Coronary artery (tissue), 2 donors: Measurements from ENCODE around the gene MARK3.

Experiments used
- DNase-seq: peaks from one replicate; pipeline ENCODE4 v3.0.0-alpha.2; 2017; ENCODE audit warnings: low spot score
- H3K27ac ChIP-seq, 2 donors: fragments of 200-600 bp; sonication (generic); one replicate each; pipeline ENCODE4 v1.5.1; 2016 to 2019
- H3K4me3 ChIP-seq: fragments of 200-600 bp; sonication (generic); 2 replicates; pipeline ENCODE4 v1.5.1; 2016; ENCODE audit warnings: mild to moderate bottlenecking, moderate library complexity
- TF ChIP-seq, protein P1 (sequence below): fragments of 200-600 bp; sonication (generic); IDR thresholded peaks from one replicate; pipeline ENCODE4 v1.5.1; 2019; ENCODE audit warnings: antibody characterized with exemption

The MARK3 gene

DNA sequence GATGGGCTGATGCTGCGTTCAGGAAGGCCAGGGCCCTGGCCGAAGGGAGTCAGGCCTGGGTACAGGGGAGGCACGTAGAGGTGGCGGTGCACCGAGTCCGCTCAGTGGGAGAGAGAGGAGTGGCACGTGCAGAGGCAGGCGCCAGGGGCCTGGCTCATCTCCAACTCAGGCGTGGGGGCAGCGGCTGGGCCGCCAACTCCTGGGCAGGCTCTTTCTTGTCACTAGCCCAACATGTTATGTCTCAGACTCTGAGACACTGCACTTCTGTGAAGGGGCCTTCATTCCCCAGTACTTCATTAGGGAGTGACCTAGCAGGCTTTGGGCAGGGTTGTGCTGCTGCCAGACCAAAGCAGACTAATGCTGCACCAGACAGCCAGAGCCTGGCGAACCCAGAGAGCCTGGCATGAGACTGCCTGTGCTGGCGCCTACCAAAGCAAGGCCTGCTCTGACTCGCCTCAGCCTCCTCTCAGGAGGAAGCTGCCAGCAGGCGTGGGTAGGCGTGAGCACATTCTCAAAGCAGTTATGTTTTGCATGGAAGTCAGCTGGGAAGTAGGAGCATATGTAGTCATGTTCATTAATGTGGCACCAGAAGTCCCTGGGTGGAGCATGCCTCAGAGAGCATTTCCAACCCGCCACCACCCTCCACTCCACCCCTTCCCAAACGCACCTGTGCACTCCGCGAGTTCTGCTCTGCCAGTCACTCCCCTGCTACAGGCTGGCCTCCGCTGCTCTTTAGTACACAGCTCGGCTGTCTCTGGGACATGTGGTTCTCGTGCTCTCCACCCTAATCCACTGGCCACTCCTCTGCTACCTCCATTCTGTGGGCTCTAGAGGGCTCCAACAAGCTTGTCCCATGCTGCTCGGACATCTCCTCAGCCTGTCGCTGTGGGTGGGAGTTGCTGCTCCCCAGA is 127.7 kb downstream of the MARK3 start:
- peak; percentile 89 for DNase-seq
- Histone ChIP-seq H3K27ac (peak overlapping the region; percentile 54 to 90), H3K4me3 (peak overlapping the region; percentile 36)
- TF ChIP-seq, protein P1, sequence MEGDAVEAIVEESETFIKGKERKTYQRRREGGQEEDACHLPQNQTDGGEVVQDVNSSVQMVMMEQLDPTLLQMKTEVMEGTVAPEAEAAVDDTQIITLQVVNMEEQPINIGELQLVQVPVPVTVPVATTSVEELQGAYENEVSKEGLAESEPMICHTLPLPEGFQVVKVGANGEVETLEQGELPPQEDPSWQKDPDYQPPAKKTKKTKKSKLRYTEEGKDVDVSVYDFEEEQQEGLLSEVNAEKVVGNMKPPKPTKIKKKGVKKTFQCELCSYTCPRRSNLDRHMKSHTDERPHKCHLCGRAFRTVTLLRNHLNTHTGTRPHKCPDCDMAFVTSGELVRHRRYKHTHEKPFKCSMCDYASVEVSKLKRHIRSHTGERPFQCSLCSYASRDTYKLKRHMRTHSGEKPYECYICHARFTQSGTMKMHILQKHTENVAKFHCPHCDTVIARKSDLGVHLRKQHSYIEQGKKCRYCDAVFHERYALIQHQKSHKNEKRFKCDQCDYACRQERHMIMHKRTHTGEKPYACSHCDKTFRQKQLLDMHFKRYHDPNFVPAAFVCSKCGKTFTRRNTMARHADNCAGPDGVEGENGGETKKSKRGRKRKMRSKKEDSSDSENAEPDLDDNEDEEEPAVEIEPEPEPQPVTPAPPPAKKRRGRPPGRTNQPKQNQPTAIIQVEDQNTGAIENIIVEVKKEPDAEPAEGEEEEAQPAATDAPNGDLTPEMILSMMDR, result no peak

DNA sequence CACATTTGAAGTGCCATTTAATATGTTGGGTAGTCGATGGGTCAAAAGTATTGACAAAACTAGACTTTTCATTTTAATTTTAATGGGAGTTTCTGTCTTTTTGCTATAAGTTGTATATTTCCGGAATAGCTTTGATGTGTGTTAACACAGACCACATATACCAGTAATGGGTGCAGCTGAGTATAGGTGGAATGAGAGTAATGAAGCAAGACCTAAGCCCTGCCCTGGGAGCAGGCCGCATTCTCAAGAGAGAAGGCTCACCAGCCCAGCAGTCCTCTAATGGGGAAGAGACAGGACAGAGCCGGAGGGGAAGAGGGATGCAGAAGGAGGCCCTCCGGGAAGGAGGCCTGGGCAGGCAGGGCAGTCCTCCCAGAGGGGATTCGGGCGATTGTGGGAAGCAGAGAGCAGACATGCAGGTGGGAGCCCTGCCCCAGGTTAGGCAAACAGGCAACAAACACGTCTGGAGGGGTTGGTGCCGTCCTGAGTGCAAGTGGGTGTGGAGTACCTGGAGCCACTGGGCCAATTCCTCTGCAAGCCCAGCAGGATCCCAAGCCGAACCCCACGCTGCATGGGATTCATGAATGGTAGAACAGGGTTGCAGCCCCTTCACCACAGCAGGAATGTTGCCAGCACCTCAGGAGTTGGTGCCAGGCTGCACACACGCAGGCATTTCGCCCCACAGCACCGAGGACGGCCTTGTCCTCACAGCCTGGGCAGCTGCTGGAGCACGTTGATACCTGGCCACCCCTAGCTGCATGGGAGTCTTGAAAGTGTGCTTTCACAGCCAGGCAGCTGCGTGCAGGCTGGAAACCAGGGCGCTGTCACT is 129.6 kb downstream of the MARK3 start:
- DNase-seq, result no peak
- Histone ChIP-seq H3K4me3 (no peak overlapping the region), H3K27ac (peak overlapping the region in 1 of 2 donors; percentile 12)
- TF ChIP-seq, protein P1, result no peak

DNA sequence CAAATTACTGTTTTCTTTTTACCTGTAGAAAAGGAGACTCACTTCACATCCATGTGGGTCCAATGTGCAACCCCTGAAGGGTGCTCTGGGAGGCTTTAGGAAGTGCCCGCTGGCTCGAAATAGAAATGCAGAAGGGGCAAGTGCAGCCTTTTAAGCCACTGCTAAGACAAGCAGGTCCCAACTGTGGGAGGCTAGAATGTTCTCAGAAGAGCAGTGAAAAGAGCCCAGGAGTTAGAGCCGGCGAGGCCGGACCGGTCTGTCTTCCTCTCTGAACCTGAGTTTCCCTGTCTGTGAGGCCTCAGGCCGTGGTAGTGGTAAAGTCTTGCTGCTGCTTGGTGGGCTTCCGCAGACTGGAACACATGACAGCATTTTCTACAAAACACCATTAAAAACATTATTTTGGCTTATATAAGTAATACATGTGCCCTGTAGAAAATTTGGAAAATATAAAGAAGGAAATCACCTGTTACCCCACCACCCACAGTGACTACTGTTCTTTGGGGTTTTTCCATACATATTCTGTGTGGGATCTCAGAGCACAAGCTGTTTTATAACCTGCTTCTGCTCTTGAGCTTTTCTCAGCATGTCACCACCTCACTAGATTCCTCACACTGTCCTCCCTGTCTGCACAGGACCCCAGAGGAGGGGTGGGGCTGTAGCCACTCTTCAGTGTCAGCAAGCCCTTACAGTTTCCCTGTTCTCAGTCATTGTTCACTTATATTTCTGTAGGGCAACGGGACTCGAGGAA is 131.4 kb downstream of the MARK3 start:
- H3K4me3 ChIP-seq, result no peak overlapping the region
- peak overlapping the region in 1 of 2 donors; percentile 96 for H3K27ac ChIP-seq
- DNase-seq, result no peak
- TF ChIP-seq, protein P1, result no peak

DNA sequence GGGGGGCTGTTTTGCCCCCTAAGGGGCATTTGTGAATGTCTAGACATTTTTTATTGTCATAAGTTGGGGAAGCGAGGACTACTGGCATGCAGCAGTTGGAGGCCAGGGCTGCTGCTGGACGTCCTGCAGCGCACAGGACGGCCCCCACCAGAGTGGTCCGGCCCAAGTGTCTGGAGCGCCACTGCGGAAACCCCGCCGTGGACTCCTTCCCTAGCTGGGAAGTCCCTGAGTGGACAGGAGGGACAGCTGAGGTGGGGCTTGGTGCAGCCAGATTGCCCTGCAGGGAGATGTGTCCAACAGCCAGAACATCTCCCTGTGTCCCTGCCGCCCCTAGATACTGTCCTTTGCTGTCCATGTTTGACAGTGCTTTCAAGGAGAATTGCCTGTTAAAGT is 132.0 kb downstream of the MARK3 start:
- peak overlapping the region in 1 of 2 donors; percentile 96 for H3K27ac ChIP-seq
- no peak overlapping the region for H3K4me3 ChIP-seq
- TF ChIP-seq, protein P1, result no peak
- no peak for DNase-seq

DNA sequence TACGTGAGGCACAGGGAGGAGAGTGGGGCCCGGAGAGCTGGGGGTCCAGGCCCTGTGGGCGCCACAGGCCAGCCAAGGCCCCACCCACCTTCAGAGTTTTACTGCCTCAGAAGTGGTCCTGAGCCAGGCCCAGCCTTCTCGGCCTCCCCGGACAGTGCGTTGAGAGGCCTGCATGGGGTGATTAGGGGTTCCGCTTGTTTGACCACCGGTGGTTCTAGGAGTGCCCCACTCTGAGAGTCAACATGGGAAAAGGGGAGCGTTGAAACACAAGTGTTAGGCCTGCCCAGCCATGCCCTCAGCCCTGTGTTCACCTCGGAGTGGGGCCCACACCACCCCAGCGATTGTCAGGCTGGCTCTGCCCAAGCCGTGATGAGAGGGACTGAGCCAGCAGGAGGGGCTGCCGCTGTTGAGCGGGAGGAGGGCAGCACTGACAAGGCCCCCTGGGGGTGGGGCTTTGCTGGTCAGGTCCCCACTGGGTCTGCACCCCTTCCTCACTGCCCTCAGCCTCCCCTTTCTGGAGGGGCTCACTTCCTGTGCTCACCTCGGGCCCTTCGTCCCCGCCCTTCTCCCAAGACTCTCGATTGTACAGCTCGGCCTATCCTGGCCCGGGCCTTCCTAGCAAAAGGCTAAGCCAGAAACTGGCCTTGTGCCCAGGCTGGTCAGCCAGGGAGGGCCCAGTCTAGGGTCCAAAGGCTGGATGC is 132.7 kb downstream of the MARK3 start:
- Histone ChIP-seq H3K27ac (peak overlapping the region; percentile 76 to 96), H3K4me3 (no peak overlapping the region)
- peak; percentile 74 for DNase-seq
- TF ChIP-seq, protein P1, result no peak

DNA sequence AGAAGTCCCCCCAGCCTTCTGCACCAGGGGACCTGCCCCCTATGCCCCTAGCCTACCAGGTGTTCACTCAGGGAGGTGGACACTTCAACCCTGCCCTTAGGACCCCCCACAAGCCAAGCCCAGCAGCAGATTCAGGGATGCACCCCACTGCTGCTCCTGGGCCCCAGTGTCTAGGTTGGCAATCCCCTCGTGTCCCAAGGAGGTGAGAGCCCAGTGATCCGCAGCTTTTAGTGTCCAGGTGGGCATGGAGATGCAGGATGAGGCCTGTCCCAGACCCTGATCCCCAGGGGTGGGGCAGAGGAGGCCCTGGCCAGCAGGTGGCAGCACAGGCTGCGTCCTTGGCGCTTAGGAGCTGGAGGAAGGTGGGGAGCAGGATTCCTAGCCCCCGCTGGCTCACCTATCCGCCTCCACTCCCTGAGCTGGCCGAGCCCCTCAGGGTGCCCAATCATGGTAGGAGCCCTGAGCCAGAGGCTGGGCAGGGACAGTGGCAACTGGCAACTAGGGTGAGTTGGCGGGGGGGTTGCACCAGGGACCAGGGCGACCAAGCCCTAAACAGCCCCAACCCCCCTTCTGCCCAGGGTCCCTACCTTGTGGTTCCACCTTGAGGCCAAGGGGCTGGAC is 133.3 kb downstream of the MARK3 start:
- DNase-seq, result peak; percentile 79
- no peak overlapping the region for H3K4me3 ChIP-seq
- TF ChIP-seq, protein P1, result peak; percentile 93
- peak overlapping the region; percentile 76 to 96 for H3K27ac ChIP-seq
